ENCODE measurements around the gene DIS3L2.
"Not testable (repeated sequence)": the region's sequence is repeated elsewhere in the genome, so short reads cannot be mapped to it uniquely, and the experiment has no call there.

Gene DIS3L2

DNA sequence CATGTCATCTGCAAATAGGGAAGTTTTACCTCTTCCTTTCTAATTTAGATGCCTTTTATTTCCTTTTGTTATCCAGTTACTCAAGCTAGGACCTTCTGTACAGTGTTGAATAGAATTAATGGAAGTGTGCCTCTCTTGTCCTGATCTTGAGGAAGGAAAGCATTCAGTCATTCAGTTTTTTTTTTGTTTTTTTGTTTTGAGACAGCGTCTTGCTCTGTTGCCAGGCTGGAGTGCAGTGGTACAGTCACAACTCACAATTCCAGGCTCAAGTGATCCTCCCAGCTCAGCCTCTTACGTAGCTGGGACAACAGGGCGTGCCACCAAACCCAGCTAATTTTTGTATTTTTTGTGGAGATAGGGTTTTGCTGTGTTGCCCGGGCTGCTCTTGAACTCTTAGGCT, 213.1 kb downstream of the DIS3L2 start:
- DNase-seq, result no peak
- TF ChIP-seq GATA1 (IDR thresholded peaks at IDR 0.05; ENCODE audit: low read depth, low read length) (no peak), POLR2A (IDR thresholded peaks at IDR 0.05; ENCODE audit: low read length) (no peak)

DNA sequence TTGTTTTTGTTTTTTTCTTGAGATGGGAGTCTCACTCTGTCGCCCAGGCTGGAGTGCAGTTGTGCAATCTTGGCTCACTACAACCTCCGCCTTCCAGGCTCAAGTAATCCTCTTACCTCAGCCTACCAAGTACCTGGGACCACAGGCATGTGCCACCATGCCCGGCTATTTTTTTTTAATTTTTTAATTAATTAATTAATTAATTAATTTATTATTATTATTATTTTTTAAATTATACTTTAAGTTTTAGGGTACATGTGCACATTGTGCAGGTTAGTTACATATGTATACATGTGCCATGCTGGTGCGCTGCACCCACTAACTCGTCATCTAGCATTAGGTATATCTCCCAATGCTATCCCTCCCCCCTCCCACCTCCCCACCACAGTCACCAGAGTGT, 215.1 kb downstream of the DIS3L2 start:
- DNase-seq, result not testable (repeated sequence)

DNA sequence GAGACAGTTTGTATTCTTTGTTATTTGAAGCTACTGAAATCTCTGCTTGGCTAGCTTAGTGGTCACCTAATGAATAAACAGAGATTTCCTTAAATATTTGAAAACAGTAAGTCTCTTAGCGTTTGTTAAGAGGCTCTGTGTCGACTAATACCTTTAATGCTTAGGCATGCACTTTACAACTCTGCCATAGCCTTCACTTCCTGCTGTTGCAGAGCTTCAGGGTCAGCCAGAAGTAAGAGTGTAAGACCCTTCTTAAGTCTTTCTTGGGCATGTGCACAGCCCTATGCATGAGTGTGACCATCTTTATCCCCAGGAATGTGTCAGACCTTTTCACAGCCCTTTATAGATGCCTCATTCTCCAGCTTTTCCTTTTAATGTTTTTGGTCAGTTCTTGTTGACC, 221.8 kb downstream of the DIS3L2 start:
- no peak for DNase-seq
- no peak for TF ChIP-seq POLR2A (IDR thresholded peaks at IDR 0.05; ENCODE audit: low read length)
- no peak for TF ChIP-seq GATA1 (IDR thresholded peaks at IDR 0.05; ENCODE audit: low read depth, low read length)

DNA sequence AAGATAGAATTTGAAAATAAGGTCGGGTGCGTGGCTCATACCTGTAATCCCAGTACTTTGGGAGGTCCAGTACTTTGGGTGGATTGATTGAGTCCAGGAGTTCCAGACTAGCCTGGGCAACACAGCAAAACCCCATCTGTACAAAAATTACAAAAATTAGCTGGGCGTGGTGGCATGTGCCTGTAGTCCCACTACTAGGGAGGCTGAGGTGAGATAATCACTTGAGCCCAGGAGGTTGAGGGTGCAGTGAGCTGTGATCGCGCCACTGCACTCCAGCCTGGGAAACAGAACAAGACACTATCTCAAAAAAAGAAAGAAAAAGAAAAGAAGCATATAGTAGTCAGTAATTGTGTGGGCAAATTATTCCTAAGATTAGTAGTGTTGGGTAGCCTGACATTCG, 222.8 kb downstream of the DIS3L2 start:
- no peak for TF ChIP-seq GATA1 (IDR thresholded peaks at IDR 0.05; ENCODE audit: low read depth, low read length)
- TF ChIP-seq POLR2A (IDR thresholded peaks at IDR 0.05; ENCODE audit: low read length), result no peak
- no peak for DNase-seq

DNA sequence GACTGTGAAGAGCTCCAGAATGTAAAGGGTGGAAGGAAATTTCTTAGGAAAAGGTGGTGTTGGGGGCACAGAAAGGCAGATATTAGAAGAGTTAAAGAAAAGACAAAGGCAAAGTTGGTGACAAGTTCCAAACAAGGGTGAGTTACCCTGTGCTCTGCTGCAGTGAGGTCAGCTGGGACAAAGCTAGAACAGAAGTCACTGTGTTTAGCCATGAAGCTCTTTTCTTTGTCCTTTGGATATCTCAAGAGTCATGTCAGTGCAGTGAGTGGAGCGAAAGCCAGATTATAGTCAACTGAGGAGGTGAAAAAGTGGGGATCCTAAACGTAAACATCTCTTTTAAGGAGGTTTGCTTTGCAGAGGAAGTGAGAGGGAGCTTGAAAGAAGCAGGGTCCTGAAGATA, 229.3 kb downstream of the DIS3L2 start:
- no peak for DNase-seq
- TF ChIP-seq POLR2A (IDR thresholded peaks at IDR 0.05; ENCODE audit: low read length) (no peak), GATA1 (IDR thresholded peaks at IDR 0.05; ENCODE audit: low read depth, low read length) (no peak)

DNA sequence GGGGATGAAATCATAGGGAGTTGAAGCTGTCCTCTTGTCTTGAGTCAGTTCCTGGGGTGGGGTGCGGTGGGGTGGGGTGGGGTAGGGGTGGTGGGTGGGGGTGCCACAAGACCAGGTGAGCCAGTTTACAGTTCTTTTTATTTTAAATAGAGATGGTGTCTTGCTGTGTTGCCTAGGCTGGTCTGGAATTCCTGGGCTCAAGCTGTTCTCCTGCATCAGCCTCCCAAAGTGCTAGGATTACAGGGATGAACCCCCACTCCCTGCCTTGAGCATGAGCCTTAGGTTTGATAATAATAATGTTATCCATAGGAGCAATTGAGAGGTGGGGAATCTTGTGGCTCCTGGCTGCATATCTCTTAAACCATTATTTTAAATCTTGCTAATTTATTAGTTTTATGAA, 234.0 kb downstream of the DIS3L2 start:
- DNase-seq, result no peak
- TF ChIP-seq GATA1 (IDR thresholded peaks at IDR 0.05; ENCODE audit: low read depth, low read length) (no peak), POLR2A (IDR thresholded peaks at IDR 0.05; ENCODE audit: low read length) (no peak)

DNA sequence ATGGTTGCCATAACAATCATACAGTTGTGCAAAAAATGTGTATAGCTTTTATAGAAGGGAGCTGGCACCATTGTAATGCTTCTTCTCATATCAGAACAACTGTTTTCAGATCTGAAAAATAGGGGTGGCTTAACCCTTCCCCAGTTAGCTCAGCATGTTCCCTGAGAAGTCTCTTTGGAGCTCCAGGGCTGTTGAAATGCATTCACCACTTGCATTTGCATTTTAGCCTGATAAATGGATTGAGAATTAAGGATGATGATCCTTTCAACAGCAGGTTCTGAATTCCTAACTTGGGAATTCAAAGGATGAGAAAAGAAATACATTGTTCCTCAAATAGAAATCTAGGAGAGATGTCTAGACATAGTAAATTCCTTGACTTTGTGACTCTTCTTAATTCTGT, 235.3 kb downstream of the DIS3L2 start:
- no peak for DNase-seq
- TF ChIP-seq GATA1 (IDR thresholded peaks at IDR 0.05; ENCODE audit: low read depth, low read length), result no peak
- TF ChIP-seq POLR2A (IDR thresholded peaks at IDR 0.05; ENCODE audit: low read length), result no peak

DNA sequence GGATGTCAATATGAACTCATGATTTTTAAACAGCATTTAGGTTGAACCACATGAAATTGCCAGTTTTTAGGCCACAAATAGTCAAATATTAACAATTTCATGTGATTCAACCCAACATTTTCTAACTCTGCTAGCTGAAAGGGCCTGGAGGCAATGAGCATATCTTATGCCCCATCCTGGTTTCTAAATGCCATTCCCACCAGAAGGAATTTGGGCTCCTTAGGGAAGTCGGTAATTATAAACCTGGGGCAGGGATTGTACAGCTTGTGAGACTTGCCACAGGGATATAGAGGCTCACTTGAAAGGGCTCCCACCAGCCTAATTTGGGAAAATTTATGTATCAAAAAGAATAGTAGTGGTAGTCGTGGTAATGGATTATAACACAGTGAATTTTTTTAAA, 238.7 kb downstream of the DIS3L2 start:
- DNase-seq, result no peak
- TF ChIP-seq GATA1 (IDR thresholded peaks at IDR 0.05; ENCODE audit: low read depth, low read length) (no peak), POLR2A (IDR thresholded peaks at IDR 0.05; ENCODE audit: low read length) (no peak)

DNA sequence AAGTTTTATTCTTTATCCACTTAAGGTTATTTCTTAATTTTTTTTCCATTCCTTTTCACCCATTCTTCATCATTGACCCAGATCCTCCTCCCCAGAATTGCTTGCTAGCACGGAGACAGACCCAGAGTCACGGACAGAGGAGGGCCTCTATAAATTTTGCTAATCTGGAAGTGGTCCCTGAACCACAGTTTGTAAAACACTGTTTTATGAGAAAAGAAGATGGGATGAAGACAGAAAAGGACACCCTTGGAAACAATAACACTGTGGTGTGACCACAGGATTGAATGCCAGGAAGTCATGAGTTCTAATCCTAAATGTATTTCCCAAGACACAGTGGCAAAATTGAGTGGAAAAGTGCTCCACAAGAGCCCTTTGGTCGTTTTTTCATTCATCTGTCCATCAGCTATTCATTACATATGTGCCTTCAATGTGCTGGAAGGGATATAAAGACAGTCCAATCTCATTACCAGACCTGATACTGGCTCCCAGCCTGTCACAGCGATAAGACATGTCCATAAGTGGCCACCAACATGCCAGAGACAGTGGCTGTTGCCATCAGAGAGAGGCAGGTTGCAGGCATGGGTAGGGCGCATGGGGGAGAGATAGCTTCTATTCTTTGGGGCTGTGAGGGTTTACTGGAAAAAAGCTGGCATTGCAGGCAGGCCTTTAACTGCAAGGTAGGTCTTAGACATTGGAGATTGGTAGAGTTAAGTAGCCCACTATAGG, 241.8 kb downstream of the DIS3L2 start:
- TF ChIP-seq POLR2A (IDR thresholded peaks at IDR 0.05; ENCODE audit: low read length) (no peak), GATA1 (IDR thresholded peaks at IDR 0.05; ENCODE audit: low read depth, low read length) (no peak)
- DNase-seq, result no peak

DNA sequence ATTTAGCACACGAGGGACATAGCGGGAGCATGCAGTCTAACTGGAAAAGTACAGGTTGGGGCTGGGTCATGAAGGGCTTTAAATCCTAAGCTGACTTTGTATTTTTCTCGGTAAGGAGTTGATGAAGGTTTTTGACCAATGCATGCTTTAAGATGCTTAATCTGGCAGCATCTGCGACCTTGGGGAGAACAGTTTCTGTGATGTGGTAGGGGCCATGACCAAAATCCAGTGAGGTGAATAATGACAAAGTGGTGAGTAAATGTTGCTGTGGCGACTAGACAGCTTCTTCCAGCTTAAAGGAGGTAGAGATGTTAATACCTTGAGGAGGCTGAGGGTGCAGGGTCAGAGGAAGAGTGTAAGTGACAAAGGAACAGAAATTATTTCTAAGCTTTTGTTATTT, 242.4 kb downstream of the DIS3L2 start:
- TF ChIP-seq GATA1 (IDR thresholded peaks at IDR 0.05; ENCODE audit: low read depth, low read length), result no peak
- no peak for TF ChIP-seq POLR2A (IDR thresholded peaks at IDR 0.05; ENCODE audit: low read length)
- no peak for DNase-seq

DNA sequence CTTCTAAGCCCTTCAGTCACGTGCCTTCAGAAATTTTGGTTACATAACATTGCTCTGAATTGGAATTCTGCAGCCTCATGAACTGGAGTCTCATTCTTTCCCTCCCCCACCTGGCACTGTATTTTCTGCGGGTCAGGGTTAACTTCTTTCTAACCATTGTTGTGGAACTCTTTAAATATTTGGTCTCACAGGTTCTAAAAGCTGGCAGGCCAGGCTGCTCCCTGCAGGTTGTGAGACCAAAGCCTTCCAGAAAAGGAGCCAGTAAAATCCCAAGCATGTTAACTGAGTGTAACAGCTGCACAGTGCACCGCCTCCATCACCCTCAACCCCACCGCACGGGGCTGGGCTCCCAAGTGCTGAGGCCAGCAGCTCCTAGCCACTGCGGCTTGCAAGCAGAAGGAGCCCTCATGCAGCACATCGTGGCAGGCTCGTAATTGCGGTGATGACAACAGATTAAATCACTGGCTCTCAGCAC, 243.0 kb downstream of the DIS3L2 start:
- no peak for TF ChIP-seq POLR2A (IDR thresholded peaks at IDR 0.05; ENCODE audit: low read length)
- TF ChIP-seq GATA1 (IDR thresholded peaks at IDR 0.05; ENCODE audit: low read depth, low read length), result no peak
- DNase-seq, result no peak

DNA sequence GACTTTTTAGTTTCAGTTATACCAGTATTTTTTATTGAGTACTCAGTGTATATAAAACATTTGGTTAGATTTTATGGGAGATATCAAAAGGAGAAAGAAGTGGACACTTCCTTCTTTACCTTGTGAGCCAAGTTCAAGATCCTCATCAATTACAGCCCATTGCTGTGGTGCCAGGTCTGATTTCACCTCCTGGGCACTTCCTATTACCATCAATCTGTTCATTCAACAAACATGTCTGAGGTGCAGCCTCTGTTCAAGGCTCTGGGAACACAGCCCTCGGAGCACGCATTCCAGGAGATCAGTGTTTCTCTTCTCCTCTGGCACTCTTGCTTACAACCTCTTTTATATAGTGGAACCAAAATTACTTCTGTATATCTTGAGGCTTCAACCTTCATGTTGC, 245.7 kb downstream of the DIS3L2 start:
- TF ChIP-seq POLR2A (IDR thresholded peaks at IDR 0.05; ENCODE audit: low read length), result no peak
- TF ChIP-seq GATA1 (IDR thresholded peaks at IDR 0.05; ENCODE audit: low read depth, low read length), result no peak
- no peak for DNase-seq

DNA sequence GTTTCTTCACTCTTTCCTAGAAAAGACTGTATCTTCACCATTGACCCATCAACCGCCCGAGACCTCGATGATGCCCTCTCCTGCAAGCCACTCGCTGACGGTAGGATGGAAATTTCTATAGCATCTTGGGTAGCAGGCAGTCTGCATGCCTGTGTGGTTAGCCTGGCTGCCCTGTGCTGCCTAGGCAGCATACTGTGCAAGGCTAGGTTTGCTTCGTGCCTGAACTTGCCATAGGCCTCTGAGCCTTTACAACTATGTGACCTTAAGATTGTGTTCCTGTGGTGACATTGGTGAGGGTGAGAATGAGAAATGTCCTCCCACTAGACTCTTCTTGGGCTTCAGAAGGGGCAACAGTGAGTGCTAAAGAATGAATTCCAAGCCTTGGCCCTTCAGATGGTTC, 248.8 kb downstream of the DIS3L2 start:
- TF ChIP-seq GATA1 (IDR thresholded peaks at IDR 0.05; ENCODE audit: low read depth, low read length), result no peak
- TF ChIP-seq POLR2A (IDR thresholded peaks at IDR 0.05; ENCODE audit: low read length), result no peak
- DNase-seq, result no peak

DNA sequence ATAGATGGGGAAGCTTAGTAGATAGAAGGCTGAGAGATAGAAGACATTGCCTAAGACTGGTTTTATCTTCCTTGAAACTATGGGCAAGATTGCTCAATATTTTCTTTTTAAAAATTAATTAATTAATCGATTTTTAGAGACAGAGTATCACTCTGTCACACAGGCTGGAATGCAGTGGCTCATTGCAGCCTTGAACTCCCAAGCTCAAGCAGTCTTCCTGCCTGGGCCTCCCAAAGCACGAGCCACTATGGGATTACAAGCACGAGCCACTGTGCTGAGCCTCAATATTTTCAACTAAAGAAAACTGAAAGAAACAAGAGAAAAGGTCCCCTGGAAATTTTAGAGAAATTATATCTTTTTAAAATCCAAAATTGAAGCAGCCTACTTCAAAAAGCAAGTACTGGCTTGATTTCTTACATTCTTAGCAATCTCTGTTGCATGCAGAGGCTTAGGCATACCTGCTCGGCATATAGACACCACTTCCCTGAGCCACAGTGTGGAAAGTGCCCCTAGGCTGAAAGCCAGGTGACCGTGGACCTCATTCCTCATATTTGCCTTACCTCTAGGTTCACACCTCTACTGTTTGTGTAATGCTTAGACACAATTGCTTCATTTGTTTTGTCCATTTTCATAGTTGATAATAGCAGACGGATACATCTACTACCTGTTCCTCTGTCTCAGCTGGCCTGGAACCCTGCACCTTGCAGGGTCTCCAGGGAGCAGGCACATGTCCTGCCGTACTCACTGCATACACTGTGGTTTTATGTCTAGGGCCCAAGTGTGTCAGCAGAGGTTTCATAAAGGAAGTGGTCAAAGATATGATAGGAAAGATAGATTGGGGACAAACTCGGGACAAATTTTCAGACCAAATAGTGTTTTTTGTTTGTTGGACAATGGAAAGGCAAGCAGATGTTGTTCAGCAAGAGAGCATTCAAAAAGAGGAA, 250.5 kb downstream of the DIS3L2 start:
- DNase-seq, result no peak

DNA sequence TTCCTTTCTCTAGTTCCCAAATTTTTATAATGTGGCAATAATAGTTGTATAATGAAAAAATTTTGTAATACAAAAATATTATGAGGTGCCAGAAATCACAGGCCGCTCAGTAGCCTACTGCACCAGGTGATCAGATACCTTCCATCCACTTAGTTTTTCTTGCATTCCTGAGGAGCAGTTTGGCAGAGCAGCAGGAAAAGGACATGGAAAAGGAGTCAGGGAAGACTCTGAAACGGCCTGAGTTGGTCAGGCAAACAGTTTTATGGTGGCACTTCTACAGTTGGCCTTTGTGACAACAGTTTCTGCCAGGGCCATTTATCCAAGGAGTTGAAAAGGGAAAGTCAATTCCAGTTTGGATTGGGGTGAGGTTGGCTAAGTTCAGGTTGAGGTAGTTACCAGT, 251.7 kb downstream of the DIS3L2 start:
- no peak for DNase-seq
- TF ChIP-seq POLR2A (IDR thresholded peaks at IDR 0.05; ENCODE audit: low read length), result no peak
- no peak for TF ChIP-seq GATA1 (IDR thresholded peaks at IDR 0.05; ENCODE audit: low read depth, low read length)

More for the DNA sequence above, 250.5 kb downstream of the DIS3L2 start:
- TF ChIP-seq POLR2A (IDR thresholded peaks at IDR 0.05; ENCODE audit: low read length) (no peak), GATA1 (IDR thresholded peaks at IDR 0.05; ENCODE audit: low read depth, low read length) (no peak)

Data from erythroblast (primary cell).